ENCODE measurements around the gene INPP4B. TPM values are rescaled to one million over a fixed set of nuclear protein-coding genes. Genes with fewer than 3 reads are reported as not detected.

Gene INPP4B
- total RNA-seq, 1 experiment from 2014 or later: 41.0 TPM

DNA sequence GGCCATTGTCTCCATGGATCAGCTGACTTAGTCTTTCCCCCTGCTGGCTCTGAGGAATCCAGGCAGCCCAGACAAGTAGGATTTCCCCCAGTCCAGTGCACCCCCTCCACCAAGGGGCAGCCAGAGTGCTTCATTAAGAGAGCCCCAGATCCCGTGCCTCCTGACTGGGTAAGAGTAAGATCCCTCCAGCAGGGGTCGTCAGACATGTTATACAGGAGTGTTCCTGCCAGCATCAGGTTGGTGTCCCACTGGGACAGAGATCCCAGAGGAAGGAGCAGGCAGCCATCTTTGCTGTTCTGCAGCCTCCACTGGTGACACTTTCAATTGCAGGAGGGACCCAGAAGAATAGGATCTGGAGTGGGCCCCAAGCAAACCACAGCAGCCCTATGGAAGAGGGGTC is 29.0 kb upstream of the INPP4B start:
- Histone ChIP-seq H3K36me3 (ENCODE audit: low read depth, low read length) (no peaks in the 10 kb centered on the region), H3K27ac (ENCODE audit: low read length) (no peak overlapping the region), H3K4me2 (ENCODE audit: low read length) (no peak overlapping the region), H4K20me1 (ENCODE audit: low read length) (no peaks in the 10 kb centered on the region), H3K9me2 (replicated peaks; ENCODE audit: low read length) (no peaks in the 10 kb centered on the region), H2AFZ (ENCODE audit: low read length) (no peak overlapping the region), H3F3A (ENCODE audit: low read length, unreplicated experiment) (no peaks in the 10 kb centered on the region), H3K79me2 (ENCODE audit: low read length) (no peaks in the 10 kb centered on the region), H3K4me1 (ENCODE audit: insufficient read depth, low read length) (no peaks in the 10 kb centered on the region), H3K9me3 (ENCODE audit: low read length) (no peaks in the 10 kb centered on the region), H3K27me3 (ENCODE audit: low read length) (no peaks in the 10 kb centered on the region), H3K9ac (ENCODE audit: low read length) (no peak overlapping the region), H3K4me3 (ENCODE audit: low read length) (no peak overlapping the region)
- DNase-seq (no peak), ATAC-seq (no peak)
- intact Hi-C loops (cut with micrococcal nuclease): no loop called here
- POLR2A ChIA-PET (ENCODE audit: unreplicated experiment): no interaction called here
- TF ChIP-seq EZH2 (IDR thresholded peaks at IDR 0.05; ENCODE audit: low read length, unreplicated experiment) (no peak), EZH2phosphoT487 (IDR thresholded peaks at IDR 0.05; ENCODE audit: borderline replicate concordance, low read length) (no peak)
- TF ChIP-seq, protein P1, sequence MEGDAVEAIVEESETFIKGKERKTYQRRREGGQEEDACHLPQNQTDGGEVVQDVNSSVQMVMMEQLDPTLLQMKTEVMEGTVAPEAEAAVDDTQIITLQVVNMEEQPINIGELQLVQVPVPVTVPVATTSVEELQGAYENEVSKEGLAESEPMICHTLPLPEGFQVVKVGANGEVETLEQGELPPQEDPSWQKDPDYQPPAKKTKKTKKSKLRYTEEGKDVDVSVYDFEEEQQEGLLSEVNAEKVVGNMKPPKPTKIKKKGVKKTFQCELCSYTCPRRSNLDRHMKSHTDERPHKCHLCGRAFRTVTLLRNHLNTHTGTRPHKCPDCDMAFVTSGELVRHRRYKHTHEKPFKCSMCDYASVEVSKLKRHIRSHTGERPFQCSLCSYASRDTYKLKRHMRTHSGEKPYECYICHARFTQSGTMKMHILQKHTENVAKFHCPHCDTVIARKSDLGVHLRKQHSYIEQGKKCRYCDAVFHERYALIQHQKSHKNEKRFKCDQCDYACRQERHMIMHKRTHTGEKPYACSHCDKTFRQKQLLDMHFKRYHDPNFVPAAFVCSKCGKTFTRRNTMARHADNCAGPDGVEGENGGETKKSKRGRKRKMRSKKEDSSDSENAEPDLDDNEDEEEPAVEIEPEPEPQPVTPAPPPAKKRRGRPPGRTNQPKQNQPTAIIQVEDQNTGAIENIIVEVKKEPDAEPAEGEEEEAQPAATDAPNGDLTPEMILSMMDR (conservative IDR thresholded peaks at IDR 0.05; ENCODE audit: low read depth, low read length): peak; percentile 31
- BruUV-seq (replicated peaks): no TSS peak
- CTCF ChIA-PET: no interaction called here

DNA sequence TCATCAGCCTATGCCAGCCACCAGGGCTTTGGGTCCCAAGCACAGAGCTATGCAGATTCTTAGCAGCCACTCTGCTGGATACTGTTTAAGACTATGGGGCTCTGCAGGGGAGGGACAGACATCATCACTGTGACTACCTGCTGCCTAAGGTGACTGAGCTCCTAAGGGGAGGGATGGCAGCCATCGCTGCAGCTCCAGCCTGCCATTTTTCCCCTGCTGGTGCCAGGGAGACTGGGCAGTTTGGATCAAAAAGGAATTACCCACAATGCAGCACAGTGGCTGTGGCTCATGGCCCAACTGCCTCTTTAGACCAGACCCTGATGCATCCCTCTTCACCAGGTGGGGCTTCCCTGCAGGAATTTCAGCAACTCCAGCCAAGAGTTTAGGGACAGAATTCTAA is 28.6 kb upstream of the INPP4B start:
- POLR2A ChIA-PET (ENCODE audit: unreplicated experiment): no interaction called here
- no peak for DNase-seq
- no peak overlapping the region for H3K27ac ChIP-seq (ENCODE audit: low read length)
- H3K36me3 ChIP-seq (ENCODE audit: low read depth, low read length): no peaks in the 10 kb centered on the region
- no peak overlapping the region for H3K4me3 ChIP-seq (ENCODE audit: low read length)
- no peaks in the 10 kb centered on the region for H3K9me2 ChIP-seq (replicated peaks; ENCODE audit: low read length)
- no peaks in the 10 kb centered on the region for H3K4me1 ChIP-seq (ENCODE audit: insufficient read depth, low read length)
- ATAC-seq: no peak
- BruUV-seq (replicated peaks): no TSS peak
- H3K27me3 ChIP-seq (ENCODE audit: low read length): no peaks in the 10 kb centered on the region
- no peaks in the 10 kb centered on the region for H3F3A ChIP-seq (ENCODE audit: low read length, unreplicated experiment)
- H4K20me1 ChIP-seq (ENCODE audit: low read length): no peaks in the 10 kb centered on the region
- H3K4me2 ChIP-seq (ENCODE audit: low read length): no peak overlapping the region
- TF ChIP-seq EZH2phosphoT487 (IDR thresholded peaks at IDR 0.05; ENCODE audit: borderline replicate concordance, low read length): no peak
- no peak for TF ChIP-seq EZH2 (IDR thresholded peaks at IDR 0.05; ENCODE audit: low read length, unreplicated experiment)
- TF ChIP-seq, protein P1 (conservative IDR thresholded peaks at IDR 0.05; ENCODE audit: low read depth, low read length): no peak
- no peaks in the 10 kb centered on the region for H3K9me3 ChIP-seq (ENCODE audit: low read length)
- intact Hi-C loops (cut with micrococcal nuclease): no loop called here
- no peaks in the 10 kb centered on the region for H3K79me2 ChIP-seq (ENCODE audit: low read length)
- CTCF ChIA-PET: no interaction called here
- no peak overlapping the region for H3K9ac ChIP-seq (ENCODE audit: low read length)
- no peak overlapping the region for H2AFZ ChIP-seq (ENCODE audit: low read length)

DNA sequence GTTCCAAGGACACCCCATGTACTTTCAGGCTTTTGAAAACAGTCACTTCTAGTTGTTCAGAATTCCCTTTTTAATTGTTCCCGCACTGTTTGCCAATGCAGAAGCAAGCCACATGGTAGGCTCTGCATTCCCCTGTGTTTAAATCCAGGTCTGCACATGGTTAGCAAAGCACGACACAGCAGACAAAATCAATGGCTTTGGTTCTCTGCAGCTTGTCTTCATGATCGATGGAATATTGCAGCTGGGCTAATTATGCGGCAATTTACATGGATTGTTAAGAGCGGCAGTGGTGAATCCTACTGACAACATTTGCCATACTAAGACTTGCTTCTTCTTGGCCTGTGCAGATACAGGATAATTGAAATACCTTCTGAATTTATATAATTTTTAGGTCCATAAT is 20.6 kb upstream of the INPP4B start:
- Histone ChIP-seq H3K36me3 (ENCODE audit: low read depth, low read length) (no peaks in the 10 kb centered on the region), H3K27me3 (ENCODE audit: low read length) (no peaks in the 10 kb centered on the region), H3K9ac (ENCODE audit: low read length) (no peak overlapping the region), H3F3A (ENCODE audit: low read length, unreplicated experiment) (no peaks in the 10 kb centered on the region), H4K20me1 (ENCODE audit: low read length) (no peaks in the 10 kb centered on the region), H3K27ac (ENCODE audit: low read length) (no peak overlapping the region), H3K4me1 (ENCODE audit: insufficient read depth, low read length) (no peaks in the 10 kb centered on the region), H3K79me2 (ENCODE audit: low read length) (no peaks in the 10 kb centered on the region), H3K4me3 (ENCODE audit: low read length) (no peak overlapping the region), H3K4me2 (ENCODE audit: low read length) (no peak overlapping the region), H3K9me3 (ENCODE audit: low read length) (no peaks in the 10 kb centered on the region), H2AFZ (ENCODE audit: low read length) (no peak overlapping the region), H3K9me2 (replicated peaks; ENCODE audit: low read length) (no peaks in the 10 kb centered on the region)
- ChIA-PET POLR2A (ENCODE audit: unreplicated experiment) (no interaction called here), CTCF (no interaction called here)
- no peak for DNase-seq
- no TSS peak for BruUV-seq (replicated peaks)
- intact Hi-C loops (cut with micrococcal nuclease): no loop called here
- TF ChIP-seq, protein P1 (conservative IDR thresholded peaks at IDR 0.05; ENCODE audit: low read depth, low read length): no peak
- TF ChIP-seq EZH2phosphoT487 (IDR thresholded peaks at IDR 0.05; ENCODE audit: borderline replicate concordance, low read length): no peak
- TF ChIP-seq EZH2 (IDR thresholded peaks at IDR 0.05; ENCODE audit: low read length, unreplicated experiment): no peak
- ATAC-seq: no peak

Measured in PC-3 (cell line).